Measurements from ENCODE around the gene BABAM2.

BABAM2 gene

DNA sequence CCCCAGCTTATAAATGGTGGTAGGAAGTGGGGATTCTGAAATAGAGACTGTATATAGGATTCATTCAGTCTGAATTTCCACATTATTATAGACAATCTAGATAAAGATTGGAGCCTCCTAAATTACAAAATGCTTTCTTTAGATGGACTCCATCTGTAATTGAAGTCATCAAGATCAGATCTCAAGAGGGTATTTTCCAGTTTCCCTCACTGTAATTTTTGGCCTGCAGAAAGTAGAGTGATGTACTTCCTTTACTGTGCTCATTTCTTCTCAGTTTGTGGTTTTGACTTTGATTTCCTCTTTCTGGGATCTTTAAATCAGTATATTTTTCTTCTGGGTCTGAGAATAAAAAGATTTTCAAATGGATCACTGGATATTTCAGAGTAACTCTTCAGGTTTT, 7.2 kb downstream of the BABAM2 start:
- TF ChIP-seq, protein P1, sequence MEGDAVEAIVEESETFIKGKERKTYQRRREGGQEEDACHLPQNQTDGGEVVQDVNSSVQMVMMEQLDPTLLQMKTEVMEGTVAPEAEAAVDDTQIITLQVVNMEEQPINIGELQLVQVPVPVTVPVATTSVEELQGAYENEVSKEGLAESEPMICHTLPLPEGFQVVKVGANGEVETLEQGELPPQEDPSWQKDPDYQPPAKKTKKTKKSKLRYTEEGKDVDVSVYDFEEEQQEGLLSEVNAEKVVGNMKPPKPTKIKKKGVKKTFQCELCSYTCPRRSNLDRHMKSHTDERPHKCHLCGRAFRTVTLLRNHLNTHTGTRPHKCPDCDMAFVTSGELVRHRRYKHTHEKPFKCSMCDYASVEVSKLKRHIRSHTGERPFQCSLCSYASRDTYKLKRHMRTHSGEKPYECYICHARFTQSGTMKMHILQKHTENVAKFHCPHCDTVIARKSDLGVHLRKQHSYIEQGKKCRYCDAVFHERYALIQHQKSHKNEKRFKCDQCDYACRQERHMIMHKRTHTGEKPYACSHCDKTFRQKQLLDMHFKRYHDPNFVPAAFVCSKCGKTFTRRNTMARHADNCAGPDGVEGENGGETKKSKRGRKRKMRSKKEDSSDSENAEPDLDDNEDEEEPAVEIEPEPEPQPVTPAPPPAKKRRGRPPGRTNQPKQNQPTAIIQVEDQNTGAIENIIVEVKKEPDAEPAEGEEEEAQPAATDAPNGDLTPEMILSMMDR (IDR thresholded peaks at IDR 0.05; ENCODE audit: low read depth, low read length) = no peak
- Histone ChIP-seq H3K36me3 (0 out of 2 replicates have a peak, but pooled peaks cover 3% of the 10 kb centered on the region), H3K27ac (no peak overlapping the region), H3K4me3 (ENCODE audit: low read depth, low read length) (no peak overlapping the region), H3K9me3 (ENCODE audit: severe bottlenecking) (no peaks in the 10 kb centered on the region), H3K27me3 (ENCODE audit: insufficient read depth, low read depth, severe bottlenecking) (no peaks in the 10 kb centered on the region)
- no peak for DNase-seq

DNA sequence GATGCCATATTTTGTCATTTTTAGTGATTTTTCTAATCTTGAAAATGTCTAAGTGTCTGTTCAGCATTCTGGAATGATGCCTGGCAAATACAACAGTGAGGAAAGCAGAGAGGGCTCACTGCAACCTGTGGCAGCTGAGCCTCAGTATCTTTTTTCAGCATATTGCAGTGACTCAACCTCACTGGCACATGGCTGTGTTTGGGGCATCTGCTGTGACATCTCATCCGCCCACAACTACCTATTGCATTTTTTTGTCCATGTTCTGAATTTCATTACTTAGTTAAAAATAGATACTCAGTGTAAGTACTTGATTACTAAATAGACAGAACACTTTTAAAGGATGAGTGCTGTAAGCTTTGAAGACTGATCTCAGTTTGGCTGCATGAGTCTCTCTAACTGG, 10.7 kb downstream of the BABAM2 start:
- no peak overlapping the region for H3K4me3 ChIP-seq (ENCODE audit: low read depth, low read length)
- no peaks in the 10 kb centered on the region for H3K36me3 ChIP-seq
- H3K9me3 ChIP-seq (ENCODE audit: severe bottlenecking) = no peaks in the 10 kb centered on the region
- H3K27ac ChIP-seq = no peak overlapping the region
- TF ChIP-seq, protein P1 (IDR thresholded peaks at IDR 0.05; ENCODE audit: low read depth, low read length) = no peak
- H3K27me3 ChIP-seq (ENCODE audit: insufficient read depth, low read depth, severe bottlenecking) = no peaks in the 10 kb centered on the region
- no peak for DNase-seq

DNA sequence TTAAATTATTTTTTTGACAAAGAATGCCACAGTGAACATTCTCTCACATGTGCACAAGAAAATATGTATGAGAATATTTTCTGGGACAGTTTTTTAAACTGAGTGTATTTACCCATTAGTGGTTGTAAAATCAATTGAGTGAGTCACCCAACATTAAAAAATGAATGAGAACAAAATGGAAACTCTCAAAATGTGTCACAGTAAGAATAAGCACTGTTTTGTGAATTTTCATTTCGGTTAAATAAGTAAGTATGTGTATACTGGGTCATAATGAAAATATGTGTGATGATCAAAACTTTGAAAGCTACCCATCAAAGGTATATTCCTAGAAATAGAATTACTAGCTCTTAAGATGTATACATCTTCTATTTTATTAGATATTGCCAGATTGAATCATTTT, 11.6 kb downstream of the BABAM2 start:
- Histone ChIP-seq H3K27ac (no peak overlapping the region), H3K36me3 (no peaks in the 10 kb centered on the region), H3K9me3 (ENCODE audit: severe bottlenecking) (no peaks in the 10 kb centered on the region), H3K27me3 (ENCODE audit: insufficient read depth, low read depth, severe bottlenecking) (no peaks in the 10 kb centered on the region), H3K4me3 (ENCODE audit: low read depth, low read length) (no peak overlapping the region)
- no peak for DNase-seq
- TF ChIP-seq, protein P1 (IDR thresholded peaks at IDR 0.05; ENCODE audit: low read depth, low read length) = no peak

DNA sequence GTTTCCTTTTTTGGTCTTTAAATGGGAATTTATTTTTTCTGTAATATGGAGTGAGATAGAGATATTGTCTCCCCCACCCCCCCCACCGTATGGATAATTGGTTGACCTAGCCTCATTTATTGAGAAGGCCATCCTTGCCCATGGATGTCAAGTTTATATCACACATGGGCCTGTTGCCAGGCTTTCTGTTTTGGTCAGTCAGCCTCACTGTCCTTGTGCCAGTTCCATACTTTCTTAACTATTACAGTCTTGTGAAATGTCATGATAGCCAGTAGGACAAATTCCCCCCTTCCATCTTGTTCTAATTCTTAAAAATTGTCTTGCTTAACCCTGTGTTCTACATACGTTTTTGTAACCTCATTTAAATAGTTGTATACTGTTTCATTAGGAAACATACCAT, 12.5 kb downstream of the BABAM2 start:
- H3K9me3 ChIP-seq (ENCODE audit: severe bottlenecking) = no peaks in the 10 kb centered on the region
- no peak overlapping the region for H3K4me3 ChIP-seq (ENCODE audit: low read depth, low read length)
- H3K27me3 ChIP-seq (ENCODE audit: insufficient read depth, low read depth, severe bottlenecking) = no peaks in the 10 kb centered on the region
- H3K36me3 ChIP-seq = no peaks in the 10 kb centered on the region
- TF ChIP-seq, protein P1 (IDR thresholded peaks at IDR 0.05; ENCODE audit: low read depth, low read length) = no peak
- H3K27ac ChIP-seq = no peak overlapping the region
- DNase-seq = no peak

DNA sequence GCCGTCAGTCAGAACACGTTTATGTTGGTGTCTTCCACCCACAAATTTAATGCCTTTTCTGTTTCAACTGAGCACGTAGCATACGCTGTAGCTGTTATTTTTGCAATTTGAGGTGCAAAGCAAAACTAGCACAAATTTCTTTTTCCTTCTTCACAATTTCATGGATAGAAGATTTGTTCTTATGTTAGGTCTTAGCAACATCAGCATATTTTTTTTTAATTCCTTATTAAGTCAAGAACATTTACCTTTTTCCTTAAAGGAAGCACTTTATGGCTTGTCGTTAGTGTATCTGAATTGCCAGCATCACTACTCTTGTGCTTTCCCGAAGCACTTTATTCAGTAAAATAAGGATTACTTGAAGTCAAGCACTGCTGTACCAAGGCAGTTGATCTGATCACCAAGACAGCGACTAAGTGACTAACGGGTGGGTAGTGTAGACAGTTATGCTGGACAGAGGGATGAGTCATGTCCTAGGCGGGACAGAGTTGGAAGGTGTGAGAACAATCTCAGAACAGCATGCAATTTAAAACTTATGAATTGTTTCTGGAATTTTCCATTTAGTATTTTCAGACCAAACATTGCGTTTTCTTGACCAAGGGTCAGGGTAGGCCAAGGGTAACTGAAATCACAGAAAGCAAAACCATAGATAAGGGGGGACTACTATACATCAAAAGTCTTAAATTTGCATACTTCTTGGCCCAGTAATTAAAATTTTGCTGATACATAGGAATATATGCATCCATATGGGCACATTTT, 13.3 kb downstream of the BABAM2 start:
- Histone ChIP-seq H3K27ac (no peak overlapping the region), H3K4me3 (ENCODE audit: low read depth, low read length) (no peak overlapping the region), H3K9me3 (ENCODE audit: severe bottlenecking) (no peaks in the 10 kb centered on the region), H3K36me3 (no peaks in the 10 kb centered on the region), H3K27me3 (ENCODE audit: insufficient read depth, low read depth, severe bottlenecking) (no peaks in the 10 kb centered on the region)
- no peak for DNase-seq
- TF ChIP-seq, protein P1 (IDR thresholded peaks at IDR 0.05; ENCODE audit: low read depth, low read length) = no peak

DNA sequence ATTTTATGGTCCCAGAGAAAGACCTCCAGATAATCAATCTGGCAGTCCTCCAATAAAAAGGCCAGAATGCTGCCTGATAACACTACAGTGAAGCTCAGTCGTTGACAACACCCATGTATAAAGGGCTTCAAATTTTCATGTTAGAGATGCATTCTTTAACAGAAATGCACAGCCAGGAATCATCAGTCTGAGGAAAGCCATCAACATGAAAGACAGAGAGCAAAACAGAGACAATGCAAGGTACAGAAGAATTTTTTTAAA, 13.8 kb downstream of the BABAM2 start:
- Histone ChIP-seq H3K9me3 (ENCODE audit: severe bottlenecking) (no peaks in the 10 kb centered on the region), H3K27ac (no peak overlapping the region), H3K27me3 (ENCODE audit: insufficient read depth, low read depth, severe bottlenecking) (no peaks in the 10 kb centered on the region), H3K36me3 (no peaks in the 10 kb centered on the region), H3K4me3 (ENCODE audit: low read depth, low read length) (no peak overlapping the region)
- TF ChIP-seq, protein P1 (IDR thresholded peaks at IDR 0.05; ENCODE audit: low read depth, low read length) = no peak
- no peak for DNase-seq

Data from WERI-Rb-1 (cell line).